IMR-90 (cell line): ENCODE measurements around the gene TLCD4. TPM values are rescaled to one million over a fixed set of nuclear protein-coding genes. Genes with fewer than 3 reads are reported as not detected.

Experiments used
- ATAC-seq: fragments of 200-7000 bp; cut with Tn5 transposase; 2 replicates; pipeline ENCODE4 v1.9.1; 2020; ENCODE audit warnings: low read depth, mild to moderate bottlenecking, moderate library complexity
- BruUV-seq: library from RNA; stranded (reverse); fragments of 400-500 nt; replicated peaks from 2 replicates; lab custom pipeline; 2021; lab: Mats Ljungman, UMichigan
- CTCF ChIA-PET: fragments of 300-600 bp; formaldehyde crosslinking; extraction: SDS; loops from one replicate; lab custom pipeline; 2021; ENCODE audit warnings: antibody characterized with exemption; lab: Yijun Ruan, JAX
- POLR2A ChIA-PET: fragments of 300-600 bp; sonication (Branson Sonifier 250); formaldehyde crosslinking; loops from one replicate; lab custom pipeline; 2022; ENCODE audit warnings: antibody characterized with exemption; ENCODE audit not compliant: unreplicated experiment; lab: Charles Lee
- DNase-seq: peaks from one replicate; pipeline ENCODE4 v3.0.0; 2013
- H2AFZ ChIP-seq: replicated peaks from 2 replicates; pipeline ENCODE3; 2013; ENCODE audit warnings: low read length, mild to moderate bottlenecking; ENCODE audit not compliant: poor library complexity
- H2AK5ac ChIP-seq: 2 replicates; pipeline ENCODE4 v1.6.1; 2013; ENCODE audit warnings: low read depth, low read length, inconsistent platforms
- H2AK9ac ChIP-seq: replicated peaks from 2 replicates; pipeline ENCODE3; 2013; ENCODE audit warnings: mild to moderate bottlenecking, low read depth, low read length, moderate library complexity; ENCODE audit not compliant: poor library complexity
- H2BK120ac ChIP-seq: 2 replicates; pipeline ENCODE4 v1.6.1; 2013; ENCODE audit warnings: low read depth, low read length, inconsistent platforms
- H2BK15ac ChIP-seq: 3 replicates; pipeline ENCODE4 v1.6.1; 2013; ENCODE audit warnings: low read depth, low read length, inconsistent platforms
- H2BK20ac ChIP-seq: 2 replicates; pipeline ENCODE4 v1.6.1; 2013; ENCODE audit warnings: low read depth, mild to moderate bottlenecking, inconsistent platforms, low read length, moderate library complexity
- H2BK5ac ChIP-seq: 2 replicates; pipeline ENCODE4 v1.6.1; 2013; ENCODE audit warnings: mild to moderate bottlenecking, low read depth, low read length, inconsistent platforms; ENCODE audit not compliant: poor library complexity, severe bottlenecking
- H3K14ac ChIP-seq: replicated peaks from 2 replicates; pipeline ENCODE4 v1.6.1; 2013; ENCODE audit warnings: low read depth, low read length, inconsistent platforms
- H3K18ac ChIP-seq: 2 replicates; pipeline ENCODE4 v1.6.1; 2013; ENCODE audit warnings: low read depth, low read length, control low read depth
- H3K23ac ChIP-seq: 2 replicates; pipeline ENCODE4 v1.6.1; 2013; ENCODE audit warnings: low read depth, low read length, inconsistent platforms
- H3K27ac ChIP-seq: 2 replicates; pipeline ENCODE4 v1.5.1; 2013; ENCODE audit warnings: mild to moderate bottlenecking, control low read depth, low read length; ENCODE audit not compliant: insufficient read depth
- H3K27me3 ChIP-seq: 2 replicates; pipeline ENCODE4 v1.6.1; 2013; ENCODE audit warnings: low read length; ENCODE audit not compliant: control insufficient read depth, insufficient read depth
- H3K36me3 ChIP-seq: 2 replicates; pipeline ENCODE4 v1.6.1; 2013; ENCODE audit warnings: low read length, mixed read lengths; ENCODE audit not compliant: control insufficient read depth, insufficient read depth
- H3K4ac ChIP-seq: 2 replicates; pipeline ENCODE4 v1.6.1; 2013; ENCODE audit warnings: low read depth, low read length, inconsistent platforms
- H3K4me1 ChIP-seq: 2 replicates; pipeline ENCODE4 v1.6.1; 2013; ENCODE audit warnings: low read length, mixed read lengths; ENCODE audit not compliant: control insufficient read depth, insufficient read depth
- H3K4me2 ChIP-seq: 2 replicates; pipeline ENCODE4 v1.6.1; 2013; ENCODE audit warnings: low read depth, mild to moderate bottlenecking, control low read depth, low read length, moderate library complexity
- H3K4me3 ChIP-seq: 2 replicates; pipeline ENCODE4 v1.5.1; 2013; ENCODE audit warnings: low read depth, mild to moderate bottlenecking, control low read depth, low read length, moderate library complexity; ENCODE audit not compliant: insufficient read depth
- H3K56ac ChIP-seq: 2 replicates; pipeline ENCODE4 v1.6.1; 2013; ENCODE audit warnings: low read length, inconsistent platforms; ENCODE audit not compliant: insufficient read depth; ENCODE audit errors: extremely low read depth
- H3K79me1 ChIP-seq, 2 experiments: 2 replicates each; pipeline ENCODE4 v1.6.1; 2013; ENCODE audit warnings: low read length in 2 of 2, inconsistent platforms in 1 of 2, low read depth in 1 of 2
- H3K9ac ChIP-seq: 2 replicates; pipeline ENCODE4 v1.6.1; 2013; ENCODE audit warnings: low read depth, low read length, control low read depth
- H3K9me1 ChIP-seq: 2 replicates; pipeline ENCODE4 v1.6.1; 2013; ENCODE audit warnings: low read length, inconsistent platforms; ENCODE audit not compliant: insufficient read depth
- H3K9me3 ChIP-seq: 2 replicates; pipeline ENCODE4 v1.6.1; 2013; ENCODE audit warnings: low read length; ENCODE audit not compliant: control insufficient read depth, insufficient read depth
- H4K20me1 ChIP-seq: 2 replicates; pipeline ENCODE4 v1.6.1; 2013; ENCODE audit warnings: low read length, inconsistent platforms; ENCODE audit not compliant: insufficient read depth
- H4K5ac ChIP-seq: 2 replicates; pipeline ENCODE4 v1.6.1; 2013; ENCODE audit warnings: mild to moderate bottlenecking, low read depth, low read length, control low read depth
- H4K8ac ChIP-seq, 2 experiments: 2 replicates each; pipeline ENCODE4 v1.6.1; 2013; ENCODE audit warnings: low read depth in 2 of 2, low read length in 2 of 2, control low read depth in 1 of 2, inconsistent platforms in 1 of 2
- H4K91ac ChIP-seq: 2 replicates; pipeline ENCODE4 v1.6.1; 2013; ENCODE audit warnings: low read depth, low read length, inconsistent platforms; ENCODE audit not compliant: insufficient read depth
- BHLHE40 ChIP-seq: fragments of 150-350 bp; IDR thresholded peaks from 2 replicates; pipeline ENCODE4 v1.6.1; 2016; ENCODE audit warnings: mild to moderate bottlenecking, low read depth, low read length
- CEBPB ChIP-seq: IDR thresholded peaks from 2 replicates; pipeline ENCODE4 v1.6.1; 2012; ENCODE audit warnings: low read depth, low read length, improper control_type of control experiment
- CHD1 ChIP-seq: IDR thresholded peaks from 2 replicates; pipeline ENCODE4 v1.6.1; 2012; ENCODE audit warnings: low read depth, low read length, improper control_type of control experiment
- FOS ChIP-seq: fragments of 150-350 bp; IDR thresholded peaks from 2 replicates; pipeline ENCODE4 v1.6.1; 2016; ENCODE audit warnings: low read depth, low read length
- MAFK ChIP-seq: IDR thresholded peaks from 2 replicates; pipeline ENCODE4 v1.6.1; 2012; ENCODE audit warnings: low read depth, low read length, improper control_type of control experiment
- MAZ ChIP-seq: IDR thresholded peaks from 2 replicates; pipeline ENCODE4 v1.6.1; 2012; ENCODE audit warnings: low read depth, mild to moderate bottlenecking, low read length, improper control_type of control experiment, moderate library complexity, borderline replicate concordance
- MXI1 ChIP-seq: IDR thresholded peaks from 2 replicates; pipeline ENCODE4 v1.6.1; 2012; ENCODE audit warnings: low read depth, mild to moderate bottlenecking, low read length, moderate library complexity, borderline replicate concordance
- NFE2L2 ChIP-seq: fragments of 150-350 bp; IDR thresholded peaks from 2 replicates; pipeline ENCODE4 v1.6.1; 2016; ENCODE audit warnings: low read depth, mild to moderate bottlenecking, low read length
- POLR2A ChIP-seq: IDR thresholded peaks from 2 replicates; pipeline ENCODE4 v1.6.1; 2012; ENCODE audit warnings: mild to moderate bottlenecking, low read depth, low read length
- RAD21 ChIP-seq: IDR thresholded peaks from 2 replicates; pipeline ENCODE4 v1.6.1; 2012; ENCODE audit warnings: low read length, improper control_type of control experiment
- RCOR1 ChIP-seq: IDR thresholded peaks from 2 replicates; pipeline ENCODE4 v1.6.1; 2012; ENCODE audit warnings: mild to moderate bottlenecking, low read length, improper control_type of control experiment; ENCODE audit not compliant: insufficient replicate concordance
- RFX5 ChIP-seq: IDR thresholded peaks from 2 replicates; pipeline ENCODE4 v1.8.0; 2012; ENCODE audit warnings: low read depth, mild to moderate bottlenecking, low read length, moderate library complexity
- SMC3 ChIP-seq: fragments of 150-350 bp; IDR thresholded peaks from 2 replicates; pipeline ENCODE4 v1.6.1; 2016; ENCODE audit warnings: low read depth, mild to moderate bottlenecking, antibody characterized with exemption, low read length, moderate library complexity
- WGBS, 2 experiments: methylation state at CpG; one replicate each; pipeline versions ENCODE4 v1.1.5 to v1.1.7; 2013; ENCODE audit warnings: missing lambda C conversion rate in 2 of 2; ENCODE audit not compliant: insufficient read length in 1 of 2; ENCODE audit errors: extremely low coverage in 2 of 2; 5-methylcytosine and 5-hydroxymethylcytosine counted together
- dilution Hi-C: fragments of 300-500 bp; cut with HindIII; formaldehyde crosslinking; loops from one replicate; pipeline ENCODE4 v1.14.3; 2018; ENCODE audit warnings: low sequenced_read_pairs; ENCODE audit not compliant: unreplicated experiment
- in situ Hi-C: fragments of 300-500 bp; cut with MboI; formaldehyde crosslinking; loops from 3 replicates; pipeline ENCODE4 v1.14.3; 2019; ENCODE audit warnings: low sequenced_read_pairs, inconsistent platforms, mixed read lengths
- intact Hi-C: fragments of 100-400 bp; cut with micrococcal nuclease; formaldehyde crosslinking; loops from 2 replicates; pipeline ENCODE4 v1.10.0; 2022
- polyA plus RNA-seq, 3 experiments: library from polyadenylated mRNA; depleted of rRNA; stranded (reverse); fragments of >200 nt; gene quantifications; 2 replicates each; pipeline ENCODE4 v1.2.3, GENCODE V29; 2012; ENCODE audit warnings: low replicate concordance in 1 of 3
- total RNA-seq: library from RNA; depleted of rRNA; stranded (reverse); fragments of >200 nt; gene quantifications from 2 replicates; pipeline ENCODE4 v1.2.3, GENCODE V29; 2012
- TF ChIP-seq, protein P1 (sequence below): fragments of 150-350 bp; IDR thresholded peaks from 2 replicates; pipeline ENCODE4 v1.6.1; 2017; ENCODE audit warnings: mild to moderate bottlenecking, antibody characterized with exemption, low read length, low read depth
- TF ChIP-seq, protein P2 (sequence below): fragments of 150-350 bp; IDR thresholded peaks from 2 replicates; pipeline ENCODE4 v1.6.1; 2016; ENCODE audit warnings: low read depth, mild to moderate bottlenecking, low read length, moderate library complexity, borderline replicate concordance
- TF ChIP-seq, protein P3 (sequence below): conservative IDR thresholded peaks from 2 replicates; pipeline ENCODE4 v1.5.1; 2012; ENCODE audit warnings: mild to moderate bottlenecking, low read depth, low read length, improper control_type of control experiment

The TLCD4 gene
- total and polyA plus RNA-seq, 2 of the 4 experiments (the other 2 are of a cell fraction), result 0.22 to 0.36 TPM

GRCh38 chr1:95122151-95122697, 5.1 kb downstream of the TLCD4 start:
- Histone ChIP-seq H4K20me1 (no peaks in the 10 kb centered on the region), H3K14ac (no peak overlapping the region), H3K4me3 (no peak overlapping the region), H3K27me3 (peaks cover 28% of the 10 kb centered on the region), H2AK5ac (no peak overlapping the region), H3K56ac (no peak overlapping the region), H3K4me1 (no peaks in the 10 kb centered on the region), H3K9me1 (no peaks in the 10 kb centered on the region), H2AFZ (no peak overlapping the region), H4K91ac (no peak overlapping the region), H2BK15ac (no peak overlapping the region), H3K27ac (no peak overlapping the region), H4K8ac (no peak overlapping the region), H3K4ac (no peak overlapping the region), H3K9me3 (no peaks in the 10 kb centered on the region), H2BK120ac (no peak overlapping the region), H3K79me1 (no peaks in the 10 kb centered on the region), H3K9ac (no peak overlapping the region), H3K18ac (no peak overlapping the region), H3K36me3 (no peaks in the 10 kb centered on the region), H3K23ac (no peak overlapping the region), H3K4me2 (no peak overlapping the region), H4K5ac (no peak overlapping the region), H2BK5ac (no peak overlapping the region), H2BK20ac (no peak overlapping the region), H2AK9ac (no peak overlapping the region)
- intact Hi-C loops (no loop called here), dilution Hi-C loops (no loop called here), in situ Hi-C loops (no loop called here)
- no peak for ATAC-seq
- no CpG with 5 or more reads among the region's 8 CpGs for WGBS, 2 experiments
- ChIA-PET POLR2A (no interaction called here), CTCF (no interaction called here)
- no peak for DNase-seq
- BruUV-seq, result no TSS peak
- TF ChIP-seq MXI1 (no peak), MAZ (no peak), CHD1 (no peak), RAD21 (no peak), MAFK (no peak), FOS (no peak), POLR2A (no peak), BHLHE40 (no peak), RFX5 (no peak), NFE2L2 (no peak), SMC3 (no peak), CEBPB (no peak), RCOR1 (no peak)
- TF ChIP-seq, protein P1, sequence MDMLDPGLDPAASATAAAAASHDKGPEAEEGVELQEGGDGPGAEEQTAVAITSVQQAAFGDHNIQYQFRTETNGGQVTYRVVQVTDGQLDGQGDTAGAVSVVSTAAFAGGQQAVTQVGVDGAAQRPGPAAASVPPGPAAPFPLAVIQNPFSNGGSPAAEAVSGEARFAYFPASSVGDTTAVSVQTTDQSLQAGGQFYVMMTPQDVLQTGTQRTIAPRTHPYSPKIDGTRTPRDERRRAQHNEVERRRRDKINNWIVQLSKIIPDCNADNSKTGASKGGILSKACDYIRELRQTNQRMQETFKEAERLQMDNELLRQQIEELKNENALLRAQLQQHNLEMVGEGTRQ, result no peak
- TF ChIP-seq, protein P2, sequence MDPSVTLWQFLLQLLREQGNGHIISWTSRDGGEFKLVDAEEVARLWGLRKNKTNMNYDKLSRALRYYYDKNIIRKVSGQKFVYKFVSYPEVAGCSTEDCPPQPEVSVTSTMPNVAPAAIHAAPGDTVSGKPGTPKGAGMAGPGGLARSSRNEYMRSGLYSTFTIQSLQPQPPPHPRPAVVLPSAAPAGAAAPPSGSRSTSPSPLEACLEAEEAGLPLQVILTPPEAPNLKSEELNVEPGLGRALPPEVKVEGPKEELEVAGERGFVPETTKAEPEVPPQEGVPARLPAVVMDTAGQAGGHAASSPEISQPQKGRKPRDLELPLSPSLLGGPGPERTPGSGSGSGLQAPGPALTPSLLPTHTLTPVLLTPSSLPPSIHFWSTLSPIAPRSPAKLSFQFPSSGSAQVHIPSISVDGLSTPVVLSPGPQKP, result no peak
- TF ChIP-seq, protein P3, sequence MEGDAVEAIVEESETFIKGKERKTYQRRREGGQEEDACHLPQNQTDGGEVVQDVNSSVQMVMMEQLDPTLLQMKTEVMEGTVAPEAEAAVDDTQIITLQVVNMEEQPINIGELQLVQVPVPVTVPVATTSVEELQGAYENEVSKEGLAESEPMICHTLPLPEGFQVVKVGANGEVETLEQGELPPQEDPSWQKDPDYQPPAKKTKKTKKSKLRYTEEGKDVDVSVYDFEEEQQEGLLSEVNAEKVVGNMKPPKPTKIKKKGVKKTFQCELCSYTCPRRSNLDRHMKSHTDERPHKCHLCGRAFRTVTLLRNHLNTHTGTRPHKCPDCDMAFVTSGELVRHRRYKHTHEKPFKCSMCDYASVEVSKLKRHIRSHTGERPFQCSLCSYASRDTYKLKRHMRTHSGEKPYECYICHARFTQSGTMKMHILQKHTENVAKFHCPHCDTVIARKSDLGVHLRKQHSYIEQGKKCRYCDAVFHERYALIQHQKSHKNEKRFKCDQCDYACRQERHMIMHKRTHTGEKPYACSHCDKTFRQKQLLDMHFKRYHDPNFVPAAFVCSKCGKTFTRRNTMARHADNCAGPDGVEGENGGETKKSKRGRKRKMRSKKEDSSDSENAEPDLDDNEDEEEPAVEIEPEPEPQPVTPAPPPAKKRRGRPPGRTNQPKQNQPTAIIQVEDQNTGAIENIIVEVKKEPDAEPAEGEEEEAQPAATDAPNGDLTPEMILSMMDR, result no peak
